ENCODE data around the gene MYO1B.

The MYO1B gene

GRCh38 chr2:191301971-191302370, 56.8 kb downstream of the MYO1B start:
- DNase-seq: no peak

- DNase-seq: no peak
Observed at GRCh38 chr2:191302459-191303139, 57.4 kb downstream of the MYO1B start.

GRCh38 chr2:191303140-191304005, 58.2 kb downstream of the MYO1B start:
- no peak for DNase-seq

- DNase-seq: no peak
Observed at GRCh38 chr2:191304939-191305875, 60.0 kb downstream of the MYO1B start.

- no peak for DNase-seq
Observed at GRCh38 chr2:191308026-191308425, 62.8 kb downstream of the MYO1B start.

GRCh38 chr2:191311156-191311555, 66.0 kb downstream of the MYO1B start:
- DNase-seq: no peak

- DNase-seq: no peak
Observed at GRCh38 chr2:191311627-191312026, 66.4 kb downstream of the MYO1B start.

- DNase-seq: no peak
Observed at GRCh38 chr2:191312163-191312562, 67.0 kb downstream of the MYO1B start.

- DNase-seq: no peak
Observed at GRCh38 chr2:191312662-191313061, 67.5 kb downstream of the MYO1B start.

- DNase-seq: no peak
Observed at GRCh38 chr2:191314697-191315364, 69.6 kb downstream of the MYO1B start.

- DNase-seq: no peak
Observed at GRCh38 chr2:191315365-191315752, 70.2 kb downstream of the MYO1B start.

- DNase-seq: no peak
Observed at GRCh38 chr2:191316246-191316994, 71.2 kb downstream of the MYO1B start.

GRCh38 chr2:191318037-191318728, 73.0 kb downstream of the MYO1B start:
- no peak for DNase-seq

GRCh38 chr2:191318729-191319078, 73.5 kb downstream of the MYO1B start:
- no peak for DNase-seq

GRCh38 chr2:191319186-191319585, 74.0 kb downstream of the MYO1B start:
- no peak for DNase-seq

- no peak for DNase-seq
Observed at GRCh38 chr2:191320881-191321280, 75.7 kb downstream of the MYO1B start.

- DNase-seq: no peak
Observed at GRCh38 chr2:191321861-191322662, 76.9 kb downstream of the MYO1B start.

GRCh38 chr2:191322828-191323506, 77.8 kb downstream of the MYO1B start:
- no peak for DNase-seq

- no peak for DNase-seq
Observed at GRCh38 chr2:191325651-191326365, 80.6 kb downstream of the MYO1B start.
